H1 (cell line): ENCODE results near the gene PDGFD. TPM values are rescaled to one million over a fixed set of nuclear protein-coding genes. Genes with fewer than 3 reads are reported as not detected.

Experiments used
- CTCF ChIA-PET: fragments of 300-600 bp; sonication (Branson Sonifier 250); formaldehyde crosslinking; loops from one replicate; lab custom pipeline; 2021; ENCODE audit not compliant: partially characterized antibody; lab: Charles Lee
- POLR2A ChIA-PET: fragments of 300-600 bp; sonication (Branson Sonifier 250); formaldehyde crosslinking; loops from one replicate; lab custom pipeline; 2021; ENCODE audit warnings: inconsistent platforms; ENCODE audit not compliant: partially characterized antibody; lab: Charles Lee
- DNase-seq, 2 experiments: peaks; one replicate each; pipeline versions ENCODE4 v3.0.0 to v3.0.0-alpha.2; 2010 to 2022; ENCODE audit warnings: low spot score in 2 of 2, low read depth in 1 of 2, mixed read lengths in 1 of 2
- FAIRE-seq: peaks from 2 replicates; lab custom pipeline; 2011; peaks lifted over from hg19 to GRCh38; lab: Jason Lieb, UNC
- H2AFZ ChIP-seq: 2 replicates; pipeline ENCODE4 v1.8.1; 2012; ENCODE audit warnings: low read length, inconsistent platforms
- H2AK5ac ChIP-seq: 2 replicates; pipeline ENCODE4 v1.6.1; 2013; ENCODE audit warnings: low read depth, low read length
- H2BK120ac ChIP-seq: replicated peaks from 2 replicates; pipeline ENCODE3; 2013; ENCODE audit warnings: low read depth, low read length, inconsistent platforms
- H2BK12ac ChIP-seq: 2 replicates; pipeline ENCODE4 v1.6.1; 2013; ENCODE audit warnings: low read depth, low read length
- H2BK15ac ChIP-seq: 2 replicates; pipeline ENCODE4 v1.6.1; 2013; ENCODE audit warnings: low read length
- H2BK20ac ChIP-seq: 2 replicates; pipeline ENCODE4 v1.6.1; 2013; ENCODE audit warnings: low read length
- H2BK5ac ChIP-seq: 2 replicates; pipeline ENCODE4 v1.6.1; 2013; ENCODE audit warnings: low read depth, low read length
- H3K14ac ChIP-seq: 2 replicates; pipeline ENCODE4 v1.6.1; 2013; ENCODE audit warnings: inconsistent platforms; ENCODE audit not compliant: insufficient read length
- H3K18ac ChIP-seq: 2 replicates; pipeline ENCODE4 v1.6.1; 2013; ENCODE audit warnings: low read length; ENCODE audit errors: extremely low read depth
- H3K23ac ChIP-seq: 2 replicates; pipeline ENCODE4 v1.6.1; 2013; ENCODE audit warnings: inconsistent platforms; ENCODE audit not compliant: insufficient read length
- H3K23me2 ChIP-seq: 2 replicates; pipeline ENCODE4 v1.6.1; 2013; ENCODE audit warnings: low read depth, low read length
- H3K27ac ChIP-seq: 2 replicates; pipeline ENCODE4 v1.6.1; 2011; ENCODE audit warnings: low read depth, low read length, inconsistent platforms
- H3K27me3 ChIP-seq, 4 experiments: replicated peaks in 1 of 4; 1 replicate in 1 of 4; 2 replicates in 3 of 4; pipeline versions ENCODE4 v1.6.1 to v1.8.1; 2011 to 2013; ENCODE audit warnings: low read length in 3 of 4, mild to moderate bottlenecking in 3 of 4, inconsistent platforms in 2 of 4, mixed read lengths in 2 of 4, moderate library complexity in 1 of 4; ENCODE audit not compliant: control insufficient read depth in 3 of 4, insufficient read depth in 3 of 4; ENCODE audit errors: extremely low read depth in 1 of 4
- H3K36me3 ChIP-seq, 4 experiments: 2 replicates each; pipeline versions ENCODE4 v1.6.1 to v1.8.1; 2011 to 2013; ENCODE audit warnings: mild to moderate bottlenecking in 4 of 4, low read length in 3 of 4, moderate library complexity in 2 of 4, control low read depth in 1 of 4, inconsistent platforms in 1 of 4; ENCODE audit not compliant: insufficient read depth in 4 of 4, control insufficient read depth in 2 of 4
- H3K4ac ChIP-seq: replicated peaks from 2 replicates; pipeline ENCODE3; 2013; ENCODE audit warnings: low read length, low read depth, mixed read lengths, inconsistent platforms; ENCODE audit not compliant: insufficient read length
- H3K4me1 ChIP-seq, 4 experiments: replicated peaks in 1 of 4; 1 replicate in 1 of 4; 2 replicates in 3 of 4; pipeline versions ENCODE4 v1.6.1 to v1.8.1; 2011 to 2013; ENCODE audit warnings: low read length in 3 of 4, inconsistent platforms in 2 of 4, mixed read lengths in 1 of 4; ENCODE audit not compliant: insufficient read depth in 4 of 4, control insufficient read depth in 3 of 4
- H3K4me2 ChIP-seq, 2 experiments: 2 replicates each; pipeline versions ENCODE4 v1.6.1 to v1.8.1; 2011 to 2013; ENCODE audit warnings: low read depth in 2 of 2, low read length in 2 of 2, control low read depth in 1 of 2, inconsistent platforms in 1 of 2, mild to moderate bottlenecking in 1 of 2; ENCODE audit not compliant: insufficient read depth in 1 of 2
- H3K4me3 ChIP-seq, 4 experiments: fragments of 200-600, 300-600 bp in 1 of 4; sonication (generic), shearing (Covaris generic), sonication (Bioruptor Twin) in 1 of 4; 2 replicates each; pipeline versions ENCODE4 v1.5.1 to v1.8.1; 2011 to 2016; ENCODE audit warnings: low read length in 4 of 4, low read depth in 3 of 4, control low read depth in 2 of 4, inconsistent platforms in 2 of 4, mild to moderate bottlenecking in 2 of 4, mixed read lengths in 1 of 4, moderate library complexity in 1 of 4; ENCODE audit not compliant: insufficient read depth in 2 of 4; ENCODE audit errors: extremely low read depth in 1 of 4
- H3K56ac ChIP-seq: replicated peaks from 2 replicates; pipeline ENCODE3; 2013; ENCODE audit warnings: low read depth, mild to moderate bottlenecking, mixed read lengths, low read length, inconsistent platforms; ENCODE audit not compliant: insufficient read length
- H3K79me1 ChIP-seq: 2 replicates; pipeline ENCODE4 v1.6.1; 2013; ENCODE audit warnings: low read depth, low read length, control low read depth
- H3K79me2 ChIP-seq, 2 experiments: 2 replicates each; pipeline versions ENCODE4 v1.6.1 to v1.8.1; 2012 to 2013; ENCODE audit warnings: low read length in 2 of 2, mild to moderate bottlenecking in 2 of 2, inconsistent platforms in 1 of 2; ENCODE audit not compliant: insufficient read depth in 2 of 2, control insufficient read depth in 1 of 2
- H3K9ac ChIP-seq, 4 experiments: replicated peaks in 1 of 4; 1 replicate in 1 of 4; 2 replicates in 3 of 4; pipeline versions ENCODE4 v1.6.1 to v1.8.1; 2011 to 2013; ENCODE audit warnings: low read depth in 3 of 4, low read length in 3 of 4, control low read depth in 2 of 4, mild to moderate bottlenecking in 2 of 4, moderate library complexity in 2 of 4, inconsistent platforms in 1 of 4; ENCODE audit errors: extremely low read depth in 1 of 4
- H3K9me3 ChIP-seq, 2 experiments: 2 replicates each; pipeline versions ENCODE4 v1.6.1 to v1.8.1; 2012 to 2013; ENCODE audit warnings: mild to moderate bottlenecking in 2 of 2, moderate library complexity in 2 of 2, control low read depth in 1 of 2, inconsistent platforms in 1 of 2, low read depth in 1 of 2, low read length in 1 of 2, mixed read lengths in 1 of 2; ENCODE audit not compliant: insufficient read depth in 2 of 2
- H4K20me1 ChIP-seq, 2 experiments: replicated peaks in 1 of 2; 2 replicates each; pipeline versions ENCODE3 to v1.8.1; 2011 to 2013; ENCODE audit warnings: inconsistent platforms in 2 of 2, low read length in 2 of 2, mild to moderate bottlenecking in 1 of 2; ENCODE audit not compliant: insufficient read depth in 2 of 2, control insufficient read depth in 1 of 2
- H4K5ac ChIP-seq: 2 replicates; pipeline ENCODE4 v1.6.1; 2013; ENCODE audit warnings: low read length, low read depth, mixed read lengths, inconsistent platforms; ENCODE audit not compliant: insufficient read length
- H4K8ac ChIP-seq: 2 replicates; pipeline ENCODE4 v1.8.0; 2013; ENCODE audit warnings: mild to moderate bottlenecking, moderate library complexity, low read length, inconsistent platforms; ENCODE audit not compliant: insufficient read depth; ENCODE audit errors: extremely low read depth
- H4K91ac ChIP-seq: replicated peaks from 2 replicates; pipeline ENCODE3; 2013; ENCODE audit warnings: low read length, mixed read lengths, inconsistent platforms; ENCODE audit not compliant: insufficient read length
- GABPA ChIP-seq: IDR thresholded peaks from 2 replicates; pipeline ENCODE4 v1.6.1; 2011; ENCODE audit warnings: mild to moderate bottlenecking, low read length, moderate library complexity, borderline replicate concordance; ENCODE audit not compliant: insufficient read depth
- RBBP5 ChIP-seq: IDR thresholded peaks from 2 replicates; pipeline ENCODE4 v1.7.1; 2012; ENCODE audit warnings: low read depth, mild to moderate bottlenecking, inconsistent platforms, low read length, moderate library complexity, borderline replicate concordance
- WGBS, 2 experiments: shearing (Covaris generic) in 1 of 2; methylation state at CpG; one replicate each; pipeline versions ENCODE4 v1.1.6 to v1.1.7; 2013 to 2015; ENCODE audit warnings: low lambda C conversion rate in 2 of 2, mixed read lengths in 2 of 2, inconsistent platforms in 1 of 2, low coverage in 1 of 2, missing lambda C conversion rate in 1 of 2; ENCODE audit not compliant: insufficient replicate concordance in 2 of 2, insufficient coverage in 1 of 2, insufficient read length in 1 of 2; ENCODE audit errors: extremely low coverage in 1 of 2, missing lambda C conversion rate in 1 of 2; 5-methylcytosine and 5-hydroxymethylcytosine counted together
- long read RNA-seq, 2 experiments: library from RNA in 1 of 2; library from capped mRNA in 1 of 2; stranded (forward); transcript quantifications; one replicate each; pipeline ENCODE4 v2.0.0, GENCODE V29; 2021; ENCODE audit warnings: inconsistent platforms in 1 of 2
- polyA minus RNA-seq, 3 experiments: library from RNA; depleted of rRNA, polyadenylated mRNA; stranded (reverse); fragments of >200 nt; gene quantifications; 1 replicate in 2 of 3; 2 replicates in 1 of 3; pipeline ENCODE4 v1.2.3, GENCODE V29; 2011
- polyA plus RNA-seq, 7 experiments: library from polyadenylated mRNA; depleted of rRNA in 3 of 7; stranded (reverse) in 5 of 7; unstranded in 2 of 7; fragments of >200 nt in 5 of 7; fragments of 200-250 nt in 2 of 7; gene quantifications; 1 replicate in 5 of 7; 2 replicates in 1 of 7; 4 replicates in 1 of 7; pipeline versions ENCODE4 v1.2.1 to v1.2.3, GENCODE V29; 2011 to 2013; ENCODE audit warnings: missing spikeins in 2 of 7, mixed read lengths in 2 of 7
- total RNA-seq: library from RNA; stranded (reverse); fragmentation: NEBNext Ultra II Directional; extraction: Animal tissue kit (Norgen Biotek cat#: 25700); gene quantifications from 2 replicates; pipeline ENCODE4 v1.2.1, GENCODE V29; 2021

PDGFD gene
- total RNA-seq, result 3.8 and 3.9 TPM in 2 replicates
- 0.97 and 1.1 TPM in 2 replicates for polyA plus RNA-seq (2011; rRNA removed)
- 1.2 TPM for polyA plus RNA-seq (2011; cell fraction: cytosol; rRNA removed)
- polyA plus RNA-seq (2011; cell fraction: nucleus; rRNA removed), result 1.4 TPM
- 1.3 to 2.3 TPM (median 1.7 TPM) in 4 replicates for polyA plus RNA-seq (2012, experiment 1 of 2)
- 0.20 TPM for polyA plus RNA-seq (2012, experiment 2 of 2)
- polyA plus RNA-seq (2013, experiment 1 of 2), result 5.0 TPM
- 5.9 TPM for polyA plus RNA-seq (2013, experiment 2 of 2)
- polyA minus RNA-seq (2011; rRNA and poly(A)+ RNA removed), result 1.4 and 2.5 TPM in 2 replicates
- 3.2 TPM for polyA minus RNA-seq (2011; cell fraction: cytosol; rRNA and poly(A)+ RNA removed)
- 5.8 TPM for polyA minus RNA-seq (2011; cell fraction: nucleus; rRNA and poly(A)+ RNA removed)
- long read RNA-seq, experiment 1, partial matches to known transcripts, result 0 of 4 reads
- long read RNA-seq, experiment 1, other reads (novel, unspliced or antisense), result 3 of 4 reads
- long read RNA-seq, experiment 2, partial matches to known transcripts, result 0 of 2 reads
- long read RNA-seq, experiment 2, other reads (novel, unspliced or antisense), result 2 of 2 reads

GRCh38 chr11:104164028-104164520 is at the start of gene PDGFD:
PDGFD (minus strand) TSS chr11:104164147.
- Histone ChIP-seq H2AK5ac (no peak within 1 kb of the TSS), H2BK120ac (no peak within 1 kb of the TSS), H4K20me1 (no peaks in the 10 kb centered on the region), H3K9ac (peak within 1 kb of the TSS in 3 of 4 experiments; percentile 36 to 64 (median 45); a peak in 5 of 7 replicates), H3K18ac (peak within 1 kb of the TSS; percentile 68; the same call in 1 of the 2 replicates), H3K79me1 (no peaks in the 10 kb centered on the region), H4K5ac (peak within 1 kb of the TSS; percentile 47), H4K8ac (peak within 1 kb of the TSS; percentile 54; the same call in 1 of the 2 replicates), H3K23ac (no peak within 1 kb of the TSS), H3K27ac (no peak within 1 kb of the TSS), H3K14ac (no peak within 1 kb of the TSS), H3K56ac (peak within 1 kb of the TSS; percentile 73), H3K9me3 (no peaks in the 10 kb centered on the region), H3K27me3 (no peaks in the 10 kb centered on the region; a peak in 1 of 7 replicates), H3K4me2 (peak within 1 kb of the TSS; percentile 81 to 91), H2BK5ac (peak within 1 kb of the TSS; percentile 36; the same call in 1 of the 2 replicates), H3K36me3 (no peaks in the 10 kb centered on the region), H2BK12ac (no peak within 1 kb of the TSS; the same call in 1 of the 2 replicates), H2BK20ac (0 out of 2 replicates have a peak within 1 kb of the TSS, but pooled peaks have one; percentile 29), H4K91ac (no peak within 1 kb of the TSS), H3K79me2 (no peaks in the 10 kb centered on the region), H3K4ac (no peak within 1 kb of the TSS), H2AFZ (peak within 1 kb of the TSS; percentile 98), H3K23me2 (peaks cover 9% of the 10 kb centered on the region; the same call in 1 of the 2 replicates), H3K4me3 (peak within 1 kb of the TSS; percentile 67 to 89 (median 78)), H2BK15ac (peak within 1 kb of the TSS; percentile 53; the same call in 1 of the 2 replicates), H3K4me1 (peaks cover 0 to 8% (median 3%) of the 10 kb centered on the region in 4 experiments; a peak in 5 of 7 replicates)
- POLR2A ChIA-PET, result interaction anchor here (0.9 to 1.1 kb wide), 2 partner anchors 14 to 366 kb away, joined by 3 read pairs; no protein-coding TSS in a partner anchor
- no peak for FAIRE-seq
- 1% methylated on average over 35 of the region's 37 CpGs; no CpG with 5 or more reads in 1 of the 2 experiments for WGBS, 2 experiments
- CTCF ChIA-PET, result interaction anchor here (0.8 to 3.1 kb wide), 22 partner anchors 9 to 1699 kb away, joined by 3 to 22 read pairs (median 4); no protein-coding TSS in a partner anchor
- peak; percentile 76 to 85 for DNase-seq
- TF ChIP-seq GABPA, result 0 out of 2 replicates have a peak, but pooled peaks have one; percentile 16
- TF ChIP-seq RBBP5, result peak; percentile 85; the same call in 1 of the 2 replicates
